GM19351 (cell line): ENCODE measurements around the gene ZNF724.
"Not testable (repeated sequence)": the region's sequence is repeated elsewhere in the genome, so short reads cannot be mapped to it uniquely, and the experiment has no call there.

Experiments used
- ATAC-seq: cut with Tn5 transposase; IDR thresholded peaks from one replicate; pipeline ENCODE4 v1.9.1; 2021; ENCODE audit warnings: mild to moderate bottlenecking, moderate library complexity; ENCODE audit not compliant: unreplicated experiment

ZNF724 gene

DNA sequence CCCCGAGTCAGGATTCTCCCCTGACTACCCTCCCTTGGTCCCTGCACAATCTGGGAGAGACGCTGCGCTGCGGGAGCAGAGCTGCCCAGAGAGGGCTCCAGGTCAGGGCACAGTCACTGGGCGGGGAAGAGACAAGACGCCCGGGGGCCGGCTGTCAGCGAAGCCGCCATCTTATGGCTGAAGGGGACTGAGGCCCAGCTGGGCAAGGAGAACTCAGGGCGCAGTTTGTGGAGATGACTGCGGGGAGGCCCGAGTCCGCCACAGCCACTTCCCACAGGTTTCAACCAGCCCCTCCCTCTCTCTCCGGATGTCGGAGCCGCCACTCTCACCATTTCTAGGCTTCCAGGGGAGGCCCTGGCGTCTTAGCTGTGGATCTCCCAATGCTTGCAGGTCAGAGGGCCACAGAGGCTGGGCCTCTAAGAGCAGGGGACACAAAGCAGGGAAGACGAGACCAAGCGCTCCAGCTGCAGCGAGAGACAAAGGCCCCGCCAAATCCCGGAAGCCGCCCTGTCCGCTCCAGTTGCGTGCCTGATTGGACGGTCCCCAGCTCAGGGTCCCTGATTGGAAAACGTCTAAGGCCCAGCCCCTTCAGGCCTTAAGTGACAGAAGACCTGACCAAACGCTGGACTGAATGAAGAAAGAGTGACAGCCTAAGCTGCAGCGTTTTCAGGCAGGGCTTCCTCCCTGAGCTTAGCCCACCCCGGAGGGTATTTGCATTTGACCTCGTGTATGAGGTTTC lies at the start of gene ZNF724:
Gene ZNF724, minus strand, starts transcription at position 484 of the 739 bp plus-strand sequence. Its CDS starts 152 bp downstream, at position 332.
- ATAC-seq: peak; percentile 98

DNA sequence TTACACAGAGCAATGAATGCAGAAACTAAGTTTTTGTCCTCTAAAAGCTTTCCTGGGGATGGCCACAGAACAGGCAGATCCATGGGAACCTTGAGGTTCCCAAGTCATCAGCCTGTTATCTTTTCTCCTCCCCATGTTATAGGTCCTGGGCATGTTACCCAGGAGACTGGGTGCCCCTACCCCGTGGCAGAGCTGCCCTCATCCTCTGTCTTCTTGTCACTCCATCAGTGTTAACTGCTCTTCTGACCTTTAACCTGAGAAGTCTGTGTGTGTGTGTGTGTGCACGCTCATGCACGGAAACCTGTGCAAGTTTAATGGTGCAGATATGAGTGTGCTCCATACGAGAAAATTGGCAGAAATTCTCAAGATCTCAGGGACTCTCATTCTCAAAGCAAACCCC lies 43.9 kb upstream of the ZNF724 start:
- no peak for ATAC-seq

DNA sequence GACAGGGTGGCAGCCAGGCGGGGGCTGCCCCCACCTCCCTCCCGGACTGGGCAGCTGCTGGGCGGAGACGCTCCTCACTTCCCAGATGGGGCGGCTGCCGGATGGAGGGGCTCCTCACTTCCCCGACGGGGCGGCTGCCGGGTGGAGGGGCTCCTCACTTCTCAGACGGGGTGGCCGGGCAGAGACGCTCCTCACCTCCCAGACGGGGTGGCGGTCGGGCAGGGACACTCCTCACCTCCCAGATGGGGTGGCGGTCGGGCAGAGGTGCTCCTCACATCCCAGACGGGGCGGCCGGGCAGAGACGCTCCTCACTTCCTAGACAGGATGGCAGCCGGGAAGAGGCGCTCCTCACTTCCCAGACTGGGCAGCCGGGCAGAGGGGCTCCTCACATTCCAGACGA lies 39.8 kb upstream of the ZNF724 start:
- ATAC-seq: not testable (repeated sequence)

DNA sequence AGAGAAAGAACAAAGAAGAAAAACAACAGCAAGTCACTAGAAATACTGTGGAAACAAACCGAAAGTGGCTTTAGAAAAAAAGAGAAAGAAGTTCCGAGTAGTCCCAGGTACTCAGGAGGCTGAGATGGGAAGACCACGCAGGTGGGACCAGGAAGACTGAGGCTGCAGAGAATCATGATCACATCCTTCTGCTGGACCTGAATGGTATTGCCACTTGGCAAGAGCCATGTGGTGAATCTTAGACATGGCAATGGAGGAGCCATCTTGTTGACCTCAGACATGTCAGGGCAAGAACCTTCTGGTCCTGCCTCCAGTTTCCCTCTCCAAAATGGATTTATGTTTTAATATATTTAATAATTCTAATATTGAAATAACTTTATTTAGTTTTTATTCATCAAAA lies 37.4 kb upstream of the ZNF724 start:
- ATAC-seq: no peak

DNA sequence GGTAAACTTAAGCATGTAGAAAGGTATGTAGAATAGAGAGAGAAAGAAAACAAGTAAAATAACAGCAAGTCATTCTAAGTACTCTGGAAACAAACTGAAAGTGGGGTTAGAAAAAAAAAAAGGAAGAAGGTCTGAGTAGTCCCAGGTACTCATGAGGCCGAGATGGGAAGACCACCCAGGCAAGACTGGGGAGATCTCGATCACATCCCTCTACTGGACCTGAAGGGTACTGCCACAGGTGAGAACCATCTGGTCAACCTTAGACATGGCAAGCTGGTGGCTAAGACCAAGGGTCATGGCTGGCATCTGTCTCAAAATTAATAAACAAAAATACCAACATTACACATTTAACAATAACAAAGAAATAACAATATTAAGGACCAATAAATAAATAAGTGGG lies 36.3 kb upstream of the ZNF724 start:
- no peak for ATAC-seq

DNA sequence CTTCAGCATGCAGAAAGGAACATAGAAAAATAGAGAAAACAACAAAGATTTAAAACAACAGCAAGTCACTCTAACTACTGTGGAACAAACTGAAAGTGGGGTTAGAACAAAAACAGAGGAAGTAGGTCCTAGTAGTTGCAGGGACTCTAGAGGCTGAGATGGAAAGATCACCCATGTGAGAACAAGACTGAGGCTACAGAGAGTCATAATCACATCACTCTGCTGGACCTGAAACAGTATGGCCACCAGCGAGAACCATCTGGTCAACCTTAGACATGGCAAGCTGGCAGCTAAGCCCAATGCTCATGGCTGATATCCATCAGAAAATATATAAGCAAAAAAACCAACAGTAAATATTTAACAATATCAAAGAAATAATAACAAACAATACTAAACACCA lies 35.8 kb upstream of the ZNF724 start:
- no peak for ATAC-seq

DNA sequence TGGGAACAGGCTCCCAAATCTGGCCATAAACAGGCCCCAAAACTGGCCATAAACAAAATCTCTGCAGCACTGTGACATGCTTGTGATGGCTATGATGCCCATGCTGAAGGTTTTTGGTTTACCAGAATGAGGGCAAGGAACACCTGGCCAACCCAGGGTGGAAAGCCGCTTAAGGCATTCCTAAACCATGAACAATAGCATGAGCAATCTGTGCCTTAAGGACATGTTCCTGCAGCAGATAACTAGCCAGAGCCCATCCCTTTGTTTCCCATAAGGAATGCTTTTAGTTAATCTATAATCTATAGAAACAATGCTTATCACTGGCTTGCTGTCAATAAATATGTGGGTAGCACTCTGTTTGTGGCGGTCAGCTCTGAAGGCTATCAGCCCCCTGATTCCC lies 35.1 kb upstream of the ZNF724 start:
- ATAC-seq: not testable (repeated sequence)

DNA sequence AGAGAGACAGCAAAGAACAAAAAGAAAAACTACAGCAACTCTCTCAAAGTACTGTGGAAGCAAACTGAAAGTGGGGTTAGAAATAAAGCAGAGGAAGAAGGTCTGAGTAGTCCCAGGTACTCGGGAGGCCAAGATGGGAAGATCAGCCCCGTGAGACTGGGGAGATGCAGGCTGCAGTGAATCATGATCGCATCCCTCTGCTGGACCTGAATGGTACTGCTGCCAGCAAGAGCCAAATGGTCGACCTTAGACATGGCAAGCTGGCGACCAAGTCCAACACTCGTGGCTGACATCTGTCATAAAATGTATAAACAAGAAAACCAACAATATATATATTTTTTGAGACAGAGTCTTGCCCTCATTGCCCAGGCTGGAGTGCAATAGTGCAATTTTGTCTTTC lies 33.7 kb upstream of the ZNF724 start:
- no peak for ATAC-seq

DNA sequence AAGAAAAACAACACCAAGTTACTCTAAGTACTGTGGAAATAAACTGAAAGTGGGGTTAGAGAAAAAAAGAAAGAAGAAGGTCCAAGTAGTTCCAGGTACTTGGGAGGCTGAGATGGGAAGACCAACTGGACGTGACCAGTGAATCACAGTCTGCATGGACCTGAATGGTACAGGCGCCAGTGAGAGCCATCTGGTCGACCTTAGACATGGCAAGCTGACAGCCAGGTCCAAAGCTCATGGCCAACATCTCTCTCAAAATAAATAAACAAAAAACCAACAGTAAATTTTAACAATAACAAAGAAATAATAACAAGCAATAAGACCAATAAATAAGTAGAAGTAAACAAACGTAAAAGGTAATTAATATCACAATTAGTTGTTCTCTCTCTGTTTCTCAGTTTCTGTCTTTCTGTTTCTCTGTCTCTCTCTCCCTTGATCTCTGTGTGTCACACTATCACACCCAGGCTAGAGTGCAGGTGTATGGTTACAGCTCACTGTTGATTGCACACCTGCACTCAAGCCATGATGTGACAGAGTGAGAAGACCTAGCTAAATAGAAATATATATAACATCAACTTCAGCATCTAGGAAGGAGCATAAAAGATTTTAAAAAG lies 31.6 kb upstream of the ZNF724 start:
- ATAC-seq: no peak

DNA sequence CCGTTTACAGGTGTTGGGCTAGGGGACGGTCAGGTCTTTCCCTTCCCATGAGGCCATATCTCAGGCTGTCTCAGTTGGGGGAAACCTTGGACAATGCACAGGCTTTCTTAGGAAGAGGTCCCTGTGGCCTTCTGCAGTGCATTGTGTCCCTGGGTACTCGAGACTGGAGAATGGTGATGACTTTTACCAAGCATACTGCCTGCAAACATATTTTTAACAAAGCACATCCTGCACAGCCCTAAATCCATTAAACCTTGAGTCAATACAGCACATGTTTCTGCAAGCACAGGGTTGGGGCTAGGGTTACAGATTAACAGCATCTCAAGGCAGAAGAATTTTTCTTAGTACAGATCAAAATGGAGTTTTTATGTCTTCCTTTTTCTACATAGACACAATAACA lies 27.9 kb upstream of the ZNF724 start:
- ATAC-seq: not testable (repeated sequence)

DNA sequence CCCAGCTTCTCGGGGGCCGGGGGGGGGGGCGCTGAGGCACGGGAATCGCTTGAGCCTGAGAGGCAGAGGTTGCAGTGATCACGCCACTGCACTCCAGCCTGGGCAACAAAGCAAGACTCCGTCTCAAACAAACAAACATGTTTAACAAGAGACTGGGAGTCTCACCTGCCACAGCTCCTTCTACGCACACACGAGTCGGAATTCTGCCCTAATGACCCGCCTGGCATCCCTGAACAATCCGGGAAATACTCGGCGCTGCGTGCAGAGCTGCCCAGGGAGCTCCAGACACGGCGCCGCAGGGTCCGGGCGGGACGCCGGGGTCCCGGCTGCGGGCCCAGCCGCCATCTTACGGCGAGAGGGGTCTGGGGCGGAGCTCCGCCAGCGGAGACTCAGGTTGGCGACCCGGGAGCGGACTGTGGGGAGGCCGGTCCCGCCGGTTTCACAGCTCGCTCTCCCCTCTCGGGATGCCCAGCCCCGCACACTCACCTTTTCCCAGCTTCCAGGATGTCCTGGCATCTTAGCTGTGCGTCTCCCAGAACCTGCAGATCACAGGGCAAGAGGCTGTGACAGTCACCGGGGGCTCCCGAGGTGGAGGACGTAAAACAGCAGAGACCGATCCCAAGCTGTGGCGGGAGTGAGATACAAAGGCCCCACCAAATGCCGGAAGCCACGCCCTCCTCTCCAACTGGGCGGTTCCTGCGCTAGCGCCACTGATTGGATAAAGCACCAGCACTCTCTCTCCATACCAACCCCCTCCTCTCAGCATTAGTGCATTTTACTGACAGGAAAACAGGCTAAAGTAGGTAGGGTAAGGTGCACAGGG lies 23.6 kb upstream of the ZNF724 start:
- ATAC-seq: peak; percentile 100

DNA sequence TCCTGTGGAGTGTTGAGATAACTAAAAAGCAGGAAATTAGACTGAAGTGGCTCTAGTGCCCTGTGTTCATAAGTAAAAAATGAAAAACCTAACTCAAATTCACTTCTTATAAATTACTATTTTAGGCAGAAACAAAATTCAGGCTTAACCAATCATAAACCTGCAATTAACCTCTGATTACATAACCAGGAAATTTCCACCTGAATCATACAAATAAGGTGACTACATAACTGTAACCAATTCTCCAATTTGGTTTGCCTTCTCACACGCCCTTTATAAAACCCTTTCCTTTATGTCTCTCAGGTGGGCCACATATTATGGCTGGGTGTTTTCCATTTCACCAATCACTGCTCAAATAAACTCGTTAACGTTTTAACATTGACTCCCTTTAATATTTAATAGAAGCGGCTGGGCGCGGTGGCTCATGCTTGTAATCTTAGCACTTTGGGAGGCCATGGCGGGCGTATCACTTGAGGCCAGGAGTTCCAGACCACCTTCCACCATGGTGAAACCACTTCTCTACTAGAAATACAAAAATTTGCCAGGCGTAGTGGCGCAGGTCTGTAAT lies 22.9 kb upstream of the ZNF724 start:
- no peak for ATAC-seq

DNA sequence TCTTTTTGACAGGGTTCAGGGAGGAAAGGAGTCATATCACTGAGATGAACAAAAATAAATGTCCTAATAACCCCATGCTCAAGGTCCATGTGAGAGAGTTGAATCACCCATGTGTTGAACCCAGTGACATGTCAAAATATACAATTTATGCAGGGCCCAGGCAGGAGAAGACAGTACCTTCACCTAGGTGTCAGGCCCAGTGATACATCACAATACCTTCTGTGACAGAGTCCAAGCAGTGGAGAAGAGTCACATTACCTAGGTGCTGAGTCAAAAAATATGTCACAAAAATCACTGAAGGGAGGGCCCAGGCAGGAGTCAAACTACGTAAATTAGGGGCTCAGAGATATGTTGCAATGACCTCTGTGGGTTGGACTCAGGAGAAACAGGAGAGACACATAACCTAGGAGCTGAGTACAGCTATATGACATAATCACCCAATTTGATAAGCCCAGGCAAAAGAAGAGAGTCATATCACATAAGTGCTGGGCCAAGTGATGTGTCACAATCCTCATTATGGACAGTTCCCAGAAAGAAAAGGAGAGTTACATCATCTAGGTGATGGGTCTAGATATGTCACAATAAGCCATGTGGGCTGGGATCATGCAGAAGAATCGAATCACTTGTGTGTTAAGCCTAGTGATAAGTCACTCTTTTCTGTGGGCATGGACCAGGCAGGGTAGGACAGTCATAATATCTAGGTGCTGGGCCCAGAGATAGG lies 13.8 kb upstream of the ZNF724 start:
- no peak for ATAC-seq

DNA sequence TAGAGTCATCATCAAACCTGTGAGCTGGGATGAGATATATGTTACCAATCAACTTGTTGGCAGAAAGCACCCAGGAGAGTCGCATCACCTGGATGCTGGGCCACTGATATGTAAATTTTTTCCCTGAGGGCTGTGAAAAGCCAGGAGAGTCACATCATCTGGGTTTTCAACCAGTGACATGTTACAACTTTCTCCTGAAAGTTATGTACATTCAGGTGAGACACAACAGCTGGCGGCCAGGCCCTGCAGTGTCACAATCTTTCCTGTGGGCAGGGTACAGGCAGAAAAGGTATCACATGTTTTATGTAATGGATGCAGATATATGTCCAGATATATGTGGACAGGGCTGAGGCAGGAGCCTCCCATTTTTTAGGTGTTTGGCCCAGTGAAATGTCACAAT lies 13.2 kb upstream of the ZNF724 start:
- ATAC-seq: no peak

DNA sequence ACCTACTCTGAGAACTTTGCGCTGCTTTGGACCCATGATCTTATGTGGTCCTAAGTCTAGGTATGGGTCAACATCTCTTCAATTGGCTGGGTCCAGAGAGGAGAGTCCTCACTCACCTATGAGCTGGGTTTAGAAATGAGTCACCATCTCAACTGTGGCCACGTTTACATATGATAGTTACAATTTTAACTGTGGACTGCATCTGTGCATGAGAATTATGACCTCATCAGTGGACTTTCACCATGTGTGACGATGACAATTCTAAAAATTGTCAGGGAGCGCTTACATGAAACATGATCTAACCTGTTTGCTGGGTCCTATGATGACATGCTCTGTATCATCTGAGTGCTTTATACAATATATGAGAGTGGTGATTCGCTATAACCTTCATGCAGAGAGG lies 12.7 kb upstream of the ZNF724 start:
- no peak for ATAC-seq

DNA sequence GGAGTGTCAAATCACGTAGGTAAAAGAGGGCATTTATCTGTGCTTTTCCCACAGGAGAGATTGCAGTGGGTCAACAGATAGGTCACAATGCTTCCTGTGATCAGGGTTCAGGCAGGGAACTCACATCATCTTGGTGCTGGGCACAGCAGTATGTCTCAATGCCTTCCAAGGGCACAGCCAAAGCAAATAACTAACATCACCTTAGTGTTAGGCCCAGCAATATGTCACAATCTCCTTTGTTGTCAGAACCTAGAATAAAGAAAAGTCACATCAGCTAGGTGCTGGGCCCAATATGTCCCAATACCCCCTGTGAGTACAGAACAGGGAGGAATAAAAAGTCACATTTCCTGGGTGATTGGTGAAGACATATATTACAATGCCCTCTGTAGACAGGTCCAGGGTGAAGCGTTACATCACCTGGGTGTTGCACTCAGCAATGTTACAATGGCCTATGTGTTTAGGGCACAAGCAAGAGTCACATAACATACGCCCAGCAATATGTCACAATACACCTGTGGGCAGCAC lies 11.4 kb upstream of the ZNF724 start:
- no peak for ATAC-seq

DNA sequence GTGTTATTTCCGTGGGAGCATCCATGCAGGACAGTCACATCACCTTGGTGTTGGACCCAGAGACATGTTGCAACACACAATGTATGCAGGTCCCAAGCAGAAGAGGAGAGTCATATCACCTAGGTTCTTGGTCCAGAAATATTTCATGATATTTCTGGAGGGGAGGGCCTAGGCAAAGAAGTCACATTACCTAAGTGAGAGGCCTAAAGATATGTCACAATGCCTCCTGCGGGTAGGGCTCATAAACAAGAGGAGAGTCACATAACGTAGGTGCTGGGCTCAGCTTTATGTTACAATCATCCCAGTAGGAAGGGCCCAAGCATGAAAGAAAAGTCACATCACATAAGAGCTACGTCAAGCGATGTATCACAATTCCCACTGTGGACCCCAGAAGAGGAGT lies 10.8 kb upstream of the ZNF724 start:
- no peak for ATAC-seq

DNA sequence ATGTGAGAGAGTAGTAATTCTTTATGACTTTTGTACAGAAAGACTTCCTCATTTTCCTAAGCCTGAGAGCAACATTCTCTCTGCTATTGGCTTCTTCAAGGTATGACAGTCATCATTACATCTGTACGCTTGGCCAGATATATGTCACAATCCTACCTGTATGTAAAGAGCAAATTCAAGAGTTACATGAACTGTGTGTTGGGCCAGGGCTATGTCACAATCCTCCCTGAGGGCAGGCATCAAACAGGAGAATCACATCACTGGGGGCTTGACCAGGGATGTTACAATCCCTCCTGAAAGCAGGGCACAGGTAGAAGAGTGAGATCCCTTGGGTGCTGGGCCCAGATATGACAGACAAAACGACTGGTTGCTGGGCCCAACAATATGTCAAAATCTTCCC lies 9.8 kb upstream of the ZNF724 start:
- ATAC-seq: no peak

DNA sequence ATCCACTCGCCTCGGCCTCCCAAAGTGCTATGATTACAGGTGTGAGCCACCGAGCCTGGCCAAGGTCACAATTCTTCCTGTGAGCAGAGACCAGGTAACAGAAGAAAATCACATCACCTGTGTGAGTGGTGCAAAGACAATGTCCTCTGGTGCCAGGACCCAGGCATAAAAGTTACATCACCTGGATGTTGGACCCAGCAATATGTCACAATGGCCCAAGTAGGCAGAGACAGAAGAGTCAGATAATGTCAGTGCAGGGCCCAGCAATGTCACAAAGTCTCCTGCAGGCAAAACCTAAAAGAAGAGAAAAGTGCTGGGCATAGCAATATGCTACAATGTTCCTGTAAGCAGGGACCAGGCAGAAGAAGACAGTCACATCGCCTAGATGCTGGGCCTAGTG lies 5.5 kb upstream of the ZNF724 start:
- no peak for ATAC-seq

DNA sequence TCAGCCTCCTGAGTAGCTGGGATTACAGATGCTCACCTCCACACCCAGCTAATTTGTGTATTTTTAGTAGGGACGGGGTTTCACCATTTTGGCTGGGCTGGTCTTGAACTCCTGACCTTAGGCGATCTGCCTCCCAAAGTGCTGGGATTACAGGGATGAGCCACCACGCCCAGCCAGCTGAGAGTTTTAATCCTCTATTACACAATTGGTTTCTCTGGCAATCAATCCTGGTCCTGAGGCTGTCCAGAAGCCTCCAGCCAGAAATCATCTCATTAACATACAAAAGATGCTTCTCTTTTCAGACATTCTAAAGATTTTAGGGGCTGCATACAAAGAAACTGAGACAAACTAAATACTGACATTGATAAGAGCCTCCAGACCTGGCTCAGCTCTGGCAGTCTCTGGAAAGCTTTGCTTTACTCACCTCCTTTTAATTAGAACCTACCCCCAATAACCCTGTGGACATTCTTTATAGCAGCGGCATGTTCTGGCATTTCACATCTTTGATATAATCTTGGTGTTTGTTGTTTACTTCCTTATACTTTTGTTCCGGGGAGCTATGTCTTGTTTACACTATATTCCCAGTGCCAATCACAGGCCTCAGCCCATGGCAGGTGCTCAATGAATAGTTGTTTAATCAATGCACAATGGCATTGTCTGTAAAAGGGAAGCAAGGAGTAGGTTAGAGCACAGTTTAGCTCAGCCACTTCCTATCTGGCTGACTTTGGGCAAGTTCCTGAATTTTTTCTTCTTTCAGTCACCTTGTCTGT lies 4.1 kb upstream of the ZNF724 start:
- ATAC-seq: no peak
